Measurements from ENCODE around the gene NOL4L.
A peak's percentile ranks its signal among the peaks of the same experiment; 100 is the strongest.

Gene NOL4L

GRCh38 chr20:32443386-32443974 is 141.7 kb downstream of the NOL4L start:
- Histone ChIP-seq H3K27me3 (no peaks in the 10 kb centered on the region), H3K9me3 (no peaks in the 10 kb centered on the region), H3K27ac (peak overlapping the region; percentile 2), H3K4me1 (ENCODE audit: control insufficient read depth in 1 of 2, insufficient read depth in 1 of 2, low read depth in 1 of 2, low read length in 1 of 2) (no peaks in the 10 kb centered on the region), H3K36me3 (peaks cover 88% of the 10 kb centered on the region), H3K4me3 (ENCODE audit: low read depth in 1 of 2, low read length in 1 of 2) (no peak overlapping the region)
- TF ChIP-seq CTCF (IDR thresholded peaks at IDR 0.05), result no peak

- Histone ChIP-seq H3K27me3 (no peaks in the 10 kb centered on the region), H3K4me1 (ENCODE audit: control insufficient read depth in 1 of 2, insufficient read depth in 1 of 2, low read depth in 1 of 2, low read length in 1 of 2) (no peaks in the 10 kb centered on the region), H3K36me3 (peaks cover 87% of the 10 kb centered on the region), H3K4me3 (ENCODE audit: low read depth in 1 of 2, low read length in 1 of 2) (no peak overlapping the region), H3K9me3 (no peaks in the 10 kb centered on the region), H3K27ac (no peak overlapping the region)
- no peak for TF ChIP-seq CTCF (IDR thresholded peaks at IDR 0.05)
Measured at GRCh38 chr20:32442630-32443373, 142.3 kb downstream of the NOL4L start.

- no peaks in the 10 kb centered on the region for H3K27me3 ChIP-seq
- H3K4me1 ChIP-seq (ENCODE audit: control insufficient read depth in 1 of 2, insufficient read depth in 1 of 2, low read depth in 1 of 2, low read length in 1 of 2), result no peaks in the 10 kb centered on the region
- H3K4me3 ChIP-seq (ENCODE audit: low read depth in 1 of 2, low read length in 1 of 2), result no peak overlapping the region
- peaks cover 87% of the 10 kb centered on the region for H3K36me3 ChIP-seq
- no peaks in the 10 kb centered on the region for H3K9me3 ChIP-seq
- no peak overlapping the region for H3K27ac ChIP-seq
- no peak for TF ChIP-seq CTCF (IDR thresholded peaks at IDR 0.05)
Measured at GRCh38 chr20:32441638-32442037, 143.5 kb downstream of the NOL4L start.

GRCh38 chr20:32440758-32441078 is 144.4 kb downstream of the NOL4L start:
- Histone ChIP-seq H3K27me3 (no peaks in the 10 kb centered on the region), H3K4me1 (ENCODE audit: control insufficient read depth in 1 of 2, insufficient read depth in 1 of 2, low read depth in 1 of 2, low read length in 1 of 2) (no peaks in the 10 kb centered on the region), H3K27ac (no peak overlapping the region), H3K9me3 (no peaks in the 10 kb centered on the region), H3K4me3 (ENCODE audit: low read depth in 1 of 2, low read length in 1 of 2) (no peak overlapping the region), H3K36me3 (peaks cover 87% of the 10 kb centered on the region)
- no peak for TF ChIP-seq CTCF (IDR thresholded peaks at IDR 0.05)

- Histone ChIP-seq H3K9me3 (no peaks in the 10 kb centered on the region), H3K27ac (no peak overlapping the region), H3K36me3 (peaks cover 87% of the 10 kb centered on the region), H3K27me3 (no peaks in the 10 kb centered on the region), H3K4me3 (ENCODE audit: low read depth in 1 of 2, low read length in 1 of 2) (no peak overlapping the region), H3K4me1 (ENCODE audit: control insufficient read depth in 1 of 2, insufficient read depth in 1 of 2, low read depth in 1 of 2, low read length in 1 of 2) (no peaks in the 10 kb centered on the region)
- TF ChIP-seq CTCF (IDR thresholded peaks at IDR 0.05), result no peak
Measured at GRCh38 chr20:32440069-32440757, 144.9 kb downstream of the NOL4L start.
